Epithelial cell of proximal tubule (primary cell): ENCODE measurements around the gene LOXL1. TPM values are rescaled to one million over a fixed set of nuclear protein-coding genes. Genes with fewer than 3 reads are reported as not detected.

Source experiments
- DNase-seq: peaks from one replicate; pipeline ENCODE4 v3.0.0-alpha.2; 2011; ENCODE audit warnings: low read depth
- H3K4me3 ChIP-seq: 2 replicates; pipeline ENCODE4 v1.5.1; 2011; ENCODE audit warnings: low read depth, mild to moderate bottlenecking, low read length
- total RNA-seq: library from RNA; depleted of rRNA; stranded (reverse); fragments of >200 nt; gene quantifications from 2 replicates; pipeline ENCODE4 v1.2.3, GENCODE V29; 2015
- TF ChIP-seq, protein P1 (sequence below): conservative IDR thresholded peaks from 2 replicates; pipeline ENCODE4 v1.5.1; 2012; ENCODE audit warnings: low read depth, mild to moderate bottlenecking, low read length

The LOXL1 gene
- total RNA-seq, 1 donor from 2014 or later: 120 TPM

DNA sequence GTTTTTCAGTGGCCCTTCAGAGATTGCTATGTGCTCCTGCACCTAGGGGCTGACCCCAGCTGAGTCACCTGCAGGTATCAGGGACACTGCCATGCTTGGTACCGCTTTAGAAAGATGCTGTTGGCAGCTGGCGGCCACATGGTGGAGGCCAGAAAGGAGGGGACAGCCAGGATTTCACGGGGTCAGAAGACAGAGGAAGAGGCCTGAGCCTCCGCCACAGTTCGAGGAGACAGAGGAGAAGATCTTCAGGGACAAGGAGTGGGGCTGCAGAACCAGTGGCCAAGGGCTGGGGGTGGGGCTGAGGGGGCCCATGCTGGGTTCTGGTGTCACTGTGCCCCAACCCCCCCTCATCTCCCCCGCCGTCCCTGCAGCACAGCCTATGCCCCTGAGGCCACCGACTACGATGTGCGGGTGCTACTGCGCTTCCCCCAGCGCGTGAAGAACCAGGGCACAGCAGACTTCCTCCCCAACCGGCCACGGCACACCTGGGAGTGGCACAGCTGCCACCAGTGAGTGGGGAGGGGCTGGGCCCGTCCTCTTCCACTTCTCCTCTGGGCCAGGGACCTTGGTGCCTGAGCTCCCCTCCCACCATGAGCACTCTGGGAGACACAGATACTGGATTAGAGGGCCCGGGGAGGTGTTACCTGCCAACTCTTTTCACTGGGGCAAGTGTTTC is 19.9 kb downstream of the LOXL1 start:
- no peak overlapping the region for H3K4me3 ChIP-seq
- DNase-seq: no peak
- TF ChIP-seq, protein P1, sequence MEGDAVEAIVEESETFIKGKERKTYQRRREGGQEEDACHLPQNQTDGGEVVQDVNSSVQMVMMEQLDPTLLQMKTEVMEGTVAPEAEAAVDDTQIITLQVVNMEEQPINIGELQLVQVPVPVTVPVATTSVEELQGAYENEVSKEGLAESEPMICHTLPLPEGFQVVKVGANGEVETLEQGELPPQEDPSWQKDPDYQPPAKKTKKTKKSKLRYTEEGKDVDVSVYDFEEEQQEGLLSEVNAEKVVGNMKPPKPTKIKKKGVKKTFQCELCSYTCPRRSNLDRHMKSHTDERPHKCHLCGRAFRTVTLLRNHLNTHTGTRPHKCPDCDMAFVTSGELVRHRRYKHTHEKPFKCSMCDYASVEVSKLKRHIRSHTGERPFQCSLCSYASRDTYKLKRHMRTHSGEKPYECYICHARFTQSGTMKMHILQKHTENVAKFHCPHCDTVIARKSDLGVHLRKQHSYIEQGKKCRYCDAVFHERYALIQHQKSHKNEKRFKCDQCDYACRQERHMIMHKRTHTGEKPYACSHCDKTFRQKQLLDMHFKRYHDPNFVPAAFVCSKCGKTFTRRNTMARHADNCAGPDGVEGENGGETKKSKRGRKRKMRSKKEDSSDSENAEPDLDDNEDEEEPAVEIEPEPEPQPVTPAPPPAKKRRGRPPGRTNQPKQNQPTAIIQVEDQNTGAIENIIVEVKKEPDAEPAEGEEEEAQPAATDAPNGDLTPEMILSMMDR: no peak

DNA sequence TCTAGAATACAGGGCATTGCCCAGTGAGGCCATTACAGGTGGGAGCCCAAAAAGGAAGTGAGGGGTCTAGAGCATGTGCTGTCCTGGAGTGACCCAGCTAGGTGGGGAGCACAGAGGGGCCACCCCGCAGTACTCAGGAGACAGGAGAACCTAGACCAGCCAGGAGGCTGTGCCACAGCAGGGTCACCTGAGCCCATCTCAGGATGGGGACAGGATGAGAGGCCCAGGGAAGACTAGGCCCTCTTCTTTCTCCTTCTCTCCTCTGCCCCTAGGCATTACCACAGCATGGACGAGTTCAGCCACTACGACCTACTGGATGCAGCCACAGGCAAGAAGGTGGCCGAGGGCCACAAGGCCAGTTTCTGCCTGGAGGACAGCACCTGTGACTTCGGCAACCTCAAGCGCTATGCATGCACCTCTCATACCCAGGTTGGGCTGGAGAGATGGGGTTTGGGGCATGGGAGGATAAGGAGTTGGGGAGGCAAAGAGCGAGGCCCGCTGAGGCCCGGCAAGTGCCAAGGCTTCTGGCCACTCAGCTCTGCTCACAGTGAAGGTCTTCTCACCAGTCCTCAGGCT is 20.6 kb downstream of the LOXL1 start:
- no peak overlapping the region for H3K4me3 ChIP-seq
- TF ChIP-seq, protein P1: no peak
- DNase-seq: no peak

DNA sequence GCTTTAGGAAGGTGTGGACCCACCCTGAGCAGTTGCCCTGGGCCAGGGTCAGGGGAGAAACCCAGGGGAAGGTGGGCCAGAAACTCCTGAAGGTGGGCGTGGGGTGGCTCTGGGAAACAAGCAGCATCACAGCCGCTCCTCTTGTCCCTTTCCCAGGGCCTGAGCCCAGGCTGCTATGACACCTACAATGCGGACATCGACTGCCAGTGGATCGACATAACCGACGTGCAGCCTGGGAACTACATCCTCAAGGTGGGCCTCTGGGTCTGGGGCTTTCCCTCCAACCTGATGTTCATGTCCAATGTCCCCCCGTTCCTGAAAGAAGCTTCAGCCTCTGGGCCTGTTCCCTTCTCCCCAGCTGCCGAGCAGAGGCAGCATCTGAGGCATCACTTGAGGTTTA is 21.4 kb downstream of the LOXL1 start:
- H3K4me3 ChIP-seq: no peak overlapping the region
- DNase-seq: no peak
- TF ChIP-seq, protein P1: no peak

DNA sequence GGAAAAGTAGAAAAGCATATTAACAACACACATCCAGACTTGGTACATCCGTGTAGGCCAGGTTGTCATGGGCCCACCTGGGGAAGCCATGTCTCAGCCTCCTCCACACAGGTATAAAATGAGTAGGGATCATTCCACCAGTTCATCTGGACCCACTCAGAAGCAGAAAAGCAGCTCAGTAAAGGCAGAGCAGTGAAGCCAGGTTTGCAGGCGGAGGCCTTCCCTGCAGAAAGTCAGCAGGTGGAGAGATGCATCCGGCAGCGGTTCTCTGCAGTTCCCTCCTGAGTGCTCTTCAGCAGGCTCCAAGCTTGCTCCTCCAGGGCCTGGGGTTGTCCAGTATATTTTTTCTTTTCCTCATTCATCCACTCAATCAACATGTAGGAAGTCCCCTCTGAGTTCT is 22.1 kb downstream of the LOXL1 start:
- TF ChIP-seq, protein P1: no peak
- no peak for DNase-seq
- no peak overlapping the region for H3K4me3 ChIP-seq

DNA sequence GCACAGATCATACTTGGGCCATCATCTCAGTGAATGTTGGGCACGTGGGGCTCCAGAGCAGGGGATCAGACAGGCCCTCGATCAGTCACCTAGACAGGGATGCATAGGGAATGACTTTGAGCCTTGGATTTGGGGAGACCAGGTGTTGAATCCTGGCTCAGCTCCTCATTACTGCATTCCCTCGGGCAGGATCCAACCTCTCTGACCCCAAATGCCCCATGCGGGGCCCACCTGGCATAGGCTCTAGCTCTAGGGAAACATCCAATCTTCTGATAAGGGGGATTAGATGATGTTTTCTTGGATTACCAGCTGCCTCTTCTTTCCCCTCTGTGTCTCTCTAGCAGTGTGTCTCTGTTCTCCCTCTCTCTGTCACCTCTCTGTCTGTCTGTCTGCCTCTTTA is 22.7 kb downstream of the LOXL1 start:
- TF ChIP-seq, protein P1: no peak
- no peak for DNase-seq
- no peak overlapping the region for H3K4me3 ChIP-seq

DNA sequence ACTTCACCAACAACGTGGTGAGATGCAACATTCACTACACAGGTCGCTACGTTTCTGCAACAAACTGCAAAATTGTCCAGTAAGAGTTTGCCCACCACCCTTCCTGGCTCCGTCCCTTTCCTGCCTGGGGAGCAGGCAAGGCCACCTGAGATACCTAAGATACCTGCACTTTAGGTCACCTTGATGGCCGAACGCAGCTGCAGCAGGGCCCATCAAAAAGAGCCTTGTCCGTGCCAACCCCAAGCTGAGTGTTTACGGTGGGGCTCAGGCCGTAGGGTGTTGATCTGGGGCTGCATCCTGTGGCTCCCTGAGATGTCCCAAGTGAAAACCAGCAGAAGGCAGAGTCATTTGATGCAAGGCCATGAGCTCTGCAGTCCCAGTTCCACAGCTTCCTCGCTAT is 23.2 kb downstream of the LOXL1 start:
- DNase-seq: no peak
- no peak overlapping the region for H3K4me3 ChIP-seq
- TF ChIP-seq, protein P1: no peak

DNA sequence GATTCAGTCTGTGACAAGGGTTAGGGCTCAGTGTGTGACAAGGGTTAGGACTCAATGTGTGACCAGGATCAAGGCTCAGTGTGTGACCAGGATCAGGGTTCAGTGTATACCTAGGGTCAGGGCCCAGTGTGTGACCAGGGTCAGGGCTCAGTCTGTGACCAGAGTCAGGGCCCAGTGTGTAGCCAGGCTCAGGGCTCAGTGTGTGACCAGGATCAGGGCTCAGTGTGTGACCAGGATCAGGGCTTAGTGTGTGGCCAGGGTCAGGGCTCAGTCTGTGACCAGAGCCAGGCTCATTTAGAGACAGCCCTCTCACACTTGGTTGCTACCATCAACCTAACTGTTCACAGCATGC is 24.2 kb downstream of the LOXL1 start:
- no peak for DNase-seq
- TF ChIP-seq, protein P1: no peak
- no peak overlapping the region for H3K4me3 ChIP-seq
